Measurements from ENCODE around the gene BCAN. TPM values are rescaled to one million over a fixed set of nuclear protein-coding genes. Genes with fewer than 3 reads are reported as not detected.

The BCAN gene
- total RNA-seq, 2 experiments from 2014 or later: not detected

GRCh38 chr1:156655904-156656516, 14.1 kb downstream of the BCAN start:
- intact Hi-C loops (cut with micrococcal nuclease): loop anchor here (5.0 kb wide), 1 partner anchor 34 kb away; no protein-coding TSS in a partner anchor
- ChIA-PET CTCF (interaction anchor here (1.3 to 8.6 kb wide), 5 partner anchors 13 to 71 kb away, joined by 4 to 273 read pairs (median 42); partner anchors contain the start of genes BCAN, HAPLN2, ISG20L2 and METTL25B), POLR2A (interaction anchor here (1.0 kb wide), 1 partner anchor 31 kb away, joined by 3 read pairs; no protein-coding TSS in a partner anchor)
- Mint-ChIP-seq H3K36me3 (ENCODE audit: low read depth) (no peaks in the 10 kb centered on the region), H3K9me3 (no peaks in the 10 kb centered on the region), H3K4me3 (no peak overlapping the region), H3K4me1 (ENCODE audit: low read depth) (peaks cover 32% of the 10 kb centered on the region), H3K27ac (no peak overlapping the region), H3K27me3 (peaks cover 58% of the 10 kb centered on the region)
- no peak for TF ChIP-seq CTCF (IDR thresholded peaks at IDR 0.05)
- ATAC-seq: no peak
- DNase-seq: no peak

GRCh38 chr1:156656806-156657740, 15.2 kb downstream of the BCAN start:
- intact Hi-C loops (cut with micrococcal nuclease): loop anchor here (5.0 kb wide), 1 partner anchor 35 kb away; no protein-coding TSS in a partner anchor
- ChIA-PET CTCF (interaction anchor here (0.7 to 8.6 kb wide), 20 partner anchors 8 to 271 kb away, joined by 3 to 273 read pairs (median 8); partner anchors contain the start of genes BCAN, CRABP2, HAPLN2 and ISG20L2), POLR2A (interaction anchor here (0.7 to 1.4 kb wide), 5 partner anchors 9 to 56 kb away, joined by 3 to 4 read pairs (median 3); no protein-coding TSS in a partner anchor)
- Mint-ChIP-seq H3K4me1 (ENCODE audit: low read depth) (peaks cover 41% of the 10 kb centered on the region), H3K27me3 (peaks cover 53% of the 10 kb centered on the region), H3K9me3 (no peaks in the 10 kb centered on the region), H3K36me3 (ENCODE audit: low read depth) (no peaks in the 10 kb centered on the region), H3K27ac (no peak overlapping the region), H3K4me3 (peak overlapping the region; percentile 44)
- peak; percentile 76 for DNase-seq
- peak; percentile 22 for ATAC-seq
- peak; percentile 97 for TF ChIP-seq CTCF (IDR thresholded peaks at IDR 0.05)

GRCh38 chr1:156657741-156658319, 15.9 kb downstream of the BCAN start:
- Mint-ChIP-seq H3K27ac (no peak overlapping the region), H3K9me3 (no peaks in the 10 kb centered on the region), H3K27me3 (peaks cover 50% of the 10 kb centered on the region), H3K4me3 (peak overlapping the region; percentile 44), H3K4me1 (ENCODE audit: low read depth) (peaks cover 43% of the 10 kb centered on the region), H3K36me3 (ENCODE audit: low read depth) (no peaks in the 10 kb centered on the region)
- DNase-seq (no peak), ATAC-seq (no peak)
- CTCF ChIA-PET: interaction anchor here (0.6 to 8.6 kb wide), 20 partner anchors 9 to 272 kb away, joined by 3 to 273 read pairs (median 8); partner anchors contain the start of genes BCAN, CRABP2, HAPLN2 and ISG20L2
- intact Hi-C loops (cut with micrococcal nuclease): loop anchor here (5.0 kb wide), 1 partner anchor 36 kb away; no protein-coding TSS in a partner anchor
- peak; percentile 36 for TF ChIP-seq CTCF (IDR thresholded peaks at IDR 0.05)
- POLR2A ChIA-PET: interaction anchor here (0.7 to 1.4 kb wide), 6 partner anchors 9 to 57 kb away, joined by 3 to 4 read pairs (median 3); no protein-coding TSS in a partner anchor

- TF ChIP-seq CTCF (IDR thresholded peaks at IDR 0.05): no peak
- peaks cover 45% of the 10 kb centered on the region for H3K4me1 Mint-ChIP-seq (ENCODE audit: low read depth)
- POLR2A ChIA-PET: interaction anchor here (0.8 to 1.4 kb wide), 4 partner anchors 15 to 58 kb away, joined by 3 to 4 read pairs (median 4); no protein-coding TSS in a partner anchor
These were observed 16.6 kb downstream of the BCAN start for GRCh38 chr1:156658496-156658895.

More at GRCh38 chr1:156658496-156658895, 16.6 kb downstream of the BCAN start:
- intact Hi-C loops (cut with micrococcal nuclease): loop anchor here (5.0 kb wide), 1 partner anchor 36 kb away; no protein-coding TSS in a partner anchor
- DNase-seq (no peak), ATAC-seq (no peak)
- Mint-ChIP-seq H3K27me3 (peaks cover 44% of the 10 kb centered on the region), H3K27ac (no peak overlapping the region), H3K9me3 (no peaks in the 10 kb centered on the region), H3K36me3 (ENCODE audit: low read depth) (no peaks in the 10 kb centered on the region), H3K4me3 (no peak overlapping the region)
- CTCF ChIA-PET: interaction anchor here (0.6 to 8.6 kb wide), 18 partner anchors 10 to 269 kb away, joined by 3 to 273 read pairs (median 13); partner anchors contain the start of genes BCAN, CRABP2, HAPLN2 and ISG20L2

All from activated CD8-positive, alpha-beta T cell treated with anti-CD3 and anti-CD28 coated beads for 36 hours (primary cell).